GM18511 (cell line): ENCODE results near the gene HELLS.
"Not testable (repeated sequence)": the region's sequence is repeated elsewhere in the genome, so short reads cannot be mapped to it uniquely, and the experiment has no call there.

Source experiments
- ATAC-seq: cut with Tn5 transposase; IDR thresholded peaks from one replicate; pipeline ENCODE4 v1.9.1; 2021; ENCODE audit warnings: mild to moderate bottlenecking, moderate library complexity; ENCODE audit not compliant: unreplicated experiment

The HELLS gene

DNA sequence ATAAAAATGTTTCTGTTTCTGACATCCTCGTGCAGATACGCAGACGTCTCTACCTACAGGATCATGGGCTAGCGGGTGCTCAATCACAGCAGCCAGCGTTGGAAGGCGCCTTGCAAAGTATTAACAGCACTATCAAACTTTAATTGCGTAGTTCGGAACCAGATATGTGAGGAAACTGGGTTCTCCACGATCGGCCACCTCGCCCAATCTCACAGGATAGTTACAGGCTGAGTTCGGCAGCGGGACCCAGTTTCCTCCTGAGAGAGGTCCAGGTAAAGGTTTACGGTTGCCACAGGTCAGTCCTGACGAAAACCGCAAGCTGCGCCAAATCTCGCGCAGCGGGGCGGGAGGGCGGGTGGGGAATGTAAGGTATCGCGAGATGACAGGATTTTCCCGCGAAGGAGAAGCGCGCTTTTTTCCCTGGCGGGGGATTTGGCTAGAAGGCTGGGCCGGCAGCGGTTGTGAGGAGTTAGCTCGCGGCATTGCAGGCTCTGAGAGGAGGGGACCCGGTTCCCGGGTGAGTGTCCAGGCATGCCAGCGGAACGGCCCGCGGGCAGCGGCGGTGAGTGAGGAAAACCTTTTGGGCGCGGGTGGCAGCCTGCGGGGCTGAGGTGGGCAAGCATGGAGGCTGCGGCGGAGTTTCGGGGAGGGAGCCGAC lies at the start of gene HELLS:
Gene HELLS, plus strand, starts transcription at position 398 of the 658 bp plus-strand sequence. Its CDS starts 134 bp downstream, at position 532.
- ATAC-seq = peak; percentile 87

DNA sequence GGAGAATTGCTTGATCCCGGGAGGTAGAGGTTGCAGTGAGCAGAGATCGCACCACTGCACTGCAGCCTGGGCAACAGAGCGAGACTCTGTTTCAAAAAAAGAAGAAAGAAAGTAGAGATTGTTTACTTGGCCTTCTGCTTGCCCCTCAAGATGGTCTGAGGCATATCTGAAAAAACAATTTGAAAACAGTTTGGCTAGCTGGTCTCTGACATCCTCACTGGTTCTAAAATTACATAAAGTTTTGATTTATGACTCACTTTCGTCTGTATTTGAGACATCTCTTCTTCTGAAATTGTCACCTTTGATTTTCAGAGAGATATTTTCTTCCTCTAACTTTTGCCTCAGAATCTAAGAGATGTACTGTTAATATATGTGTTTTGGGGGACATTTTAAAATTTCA lies 49.6 kb upstream of the HELLS start:
- ATAC-seq = no peak

DNA sequence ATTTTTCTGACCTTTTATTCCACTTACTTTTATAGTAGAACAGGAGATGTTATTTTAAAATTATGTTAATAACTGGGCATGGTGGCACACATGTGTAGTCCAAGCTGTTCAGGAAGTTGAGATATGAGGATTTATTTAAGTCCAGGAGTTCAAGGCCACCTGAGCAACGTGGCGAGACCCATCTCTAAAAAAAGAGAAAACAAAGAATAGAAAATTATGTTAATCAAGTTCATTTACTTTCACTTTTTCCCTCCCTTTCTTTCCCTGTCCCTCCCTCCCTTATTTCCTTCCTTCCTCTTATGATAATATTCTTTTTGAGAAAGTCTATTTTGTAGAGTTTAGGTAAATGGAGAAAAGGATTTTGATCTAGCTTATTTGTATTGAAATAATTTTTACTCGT lies 48.9 kb upstream of the HELLS start:
- no peak for ATAC-seq

DNA sequence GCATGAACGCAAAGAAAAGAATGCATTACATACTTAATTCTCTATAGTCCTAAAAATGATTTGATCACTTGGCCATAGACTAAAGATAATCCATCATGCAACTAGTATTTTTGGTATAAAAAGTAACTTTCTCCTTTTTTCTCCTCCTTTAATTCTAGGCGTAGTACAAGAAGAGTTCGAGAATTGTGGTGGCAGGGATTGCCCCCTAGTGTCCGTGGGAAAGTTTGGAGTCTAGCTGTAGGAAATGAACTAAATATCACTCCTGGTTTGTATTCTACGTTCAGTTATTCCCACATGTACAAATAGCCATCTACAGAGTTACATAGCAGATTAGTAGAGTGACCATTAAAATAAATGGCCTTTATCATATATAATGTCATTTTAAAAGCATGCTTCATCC lies 45.5 kb upstream of the HELLS start:
- ATAC-seq = no peak

DNA sequence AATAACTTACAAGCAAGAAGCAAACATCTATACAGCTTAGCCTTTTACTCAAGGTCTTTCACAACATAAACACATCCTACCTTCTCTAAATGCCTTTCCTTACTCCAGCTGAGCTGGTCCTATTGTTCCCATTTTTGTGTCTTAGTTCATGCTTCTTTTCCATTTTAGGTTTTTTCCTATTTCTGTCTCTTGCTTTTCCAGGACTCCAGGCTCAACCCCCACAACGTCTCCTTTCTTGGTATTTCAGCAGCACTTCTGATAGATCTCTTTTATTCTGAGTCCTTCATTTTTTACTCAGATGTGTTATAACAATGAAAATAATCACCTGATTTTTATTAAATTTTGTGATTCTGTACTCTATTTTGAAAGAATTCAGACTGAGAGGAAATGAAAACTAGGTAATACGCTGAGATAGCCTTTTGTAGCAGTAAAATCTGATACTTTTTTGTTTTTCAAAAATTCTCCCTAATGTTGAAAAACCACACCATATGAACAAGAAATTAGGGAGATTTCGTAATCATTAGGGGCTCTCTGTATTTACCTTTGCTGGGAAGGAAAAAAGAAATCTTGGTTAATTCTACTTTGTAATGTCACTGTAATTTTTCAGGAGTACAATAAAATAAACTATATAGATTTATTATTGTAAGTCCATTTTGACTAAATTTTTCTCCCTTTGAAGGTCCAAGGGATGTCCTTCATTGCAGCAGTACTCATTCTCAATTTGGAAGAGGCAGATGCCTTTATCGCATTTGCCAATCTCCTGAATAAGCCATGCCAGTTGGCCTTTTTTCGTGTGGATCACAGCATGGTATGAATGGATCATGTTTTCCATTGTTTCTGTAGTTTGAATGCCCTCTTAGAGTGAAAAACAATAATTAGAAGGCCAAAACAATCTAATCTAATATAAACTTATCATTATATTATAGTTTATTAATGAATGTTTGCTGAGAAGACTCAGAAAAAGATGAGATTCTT lies 24.0 kb upstream of the HELLS start:
- no peak for ATAC-seq

DNA sequence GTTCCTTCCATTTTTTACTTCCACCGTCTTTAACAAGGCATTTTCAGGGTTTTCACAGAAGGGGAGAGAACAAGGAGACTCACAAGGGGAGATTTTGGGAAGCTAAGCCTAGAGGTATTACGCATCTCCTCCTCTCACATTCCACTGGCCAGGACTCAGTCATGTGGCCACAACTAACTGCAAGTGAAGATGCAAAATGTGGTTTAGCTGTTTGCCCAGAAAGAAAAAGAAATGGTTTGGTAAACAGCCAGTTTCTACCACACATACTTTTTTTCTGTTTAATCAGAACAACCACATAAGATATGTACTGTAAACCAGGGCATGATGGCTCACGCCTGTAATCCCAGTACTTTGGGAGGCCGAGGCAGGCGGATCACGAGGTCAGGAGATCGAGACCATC lies 21.4 kb upstream of the HELLS start:
- no peak for ATAC-seq

DNA sequence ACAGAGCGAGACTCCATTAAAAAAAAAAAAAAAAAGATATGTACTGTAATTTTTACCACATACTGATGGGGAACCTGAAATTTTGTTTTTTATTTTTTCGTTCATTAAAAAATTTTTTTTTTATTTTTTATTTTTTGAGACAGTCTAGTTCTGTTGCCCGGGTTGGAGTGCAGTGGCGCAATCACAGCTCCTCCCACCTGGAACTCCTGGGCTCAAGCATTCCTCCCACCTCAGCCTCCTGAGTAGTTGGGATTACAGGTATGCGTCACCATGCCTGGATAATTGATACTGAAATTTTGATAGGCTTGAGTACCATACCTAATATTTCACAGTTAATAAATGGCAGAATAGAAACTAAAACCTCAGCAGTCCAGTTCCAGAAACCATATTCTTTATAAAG lies 20.9 kb upstream of the HELLS start:
- no peak for ATAC-seq

DNA sequence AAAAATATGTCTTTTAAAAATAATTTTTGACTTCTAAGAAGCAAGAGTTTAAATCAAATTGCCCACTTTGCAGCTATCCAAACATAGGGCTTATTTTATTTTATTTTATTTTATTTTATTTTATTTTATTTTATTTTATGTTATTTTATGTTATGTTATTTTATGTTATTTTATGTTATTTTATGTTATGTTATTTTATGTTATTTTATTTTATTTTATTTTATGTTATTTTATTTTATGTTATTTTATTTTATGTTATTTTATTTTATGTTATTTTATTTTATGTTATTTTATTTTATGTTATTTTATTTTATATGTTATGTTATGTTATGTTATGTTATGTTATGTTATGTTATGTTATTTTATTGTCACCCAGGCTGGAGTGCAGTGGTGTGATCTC lies 14.0 kb upstream of the HELLS start:
- ATAC-seq = not testable (repeated sequence)

DNA sequence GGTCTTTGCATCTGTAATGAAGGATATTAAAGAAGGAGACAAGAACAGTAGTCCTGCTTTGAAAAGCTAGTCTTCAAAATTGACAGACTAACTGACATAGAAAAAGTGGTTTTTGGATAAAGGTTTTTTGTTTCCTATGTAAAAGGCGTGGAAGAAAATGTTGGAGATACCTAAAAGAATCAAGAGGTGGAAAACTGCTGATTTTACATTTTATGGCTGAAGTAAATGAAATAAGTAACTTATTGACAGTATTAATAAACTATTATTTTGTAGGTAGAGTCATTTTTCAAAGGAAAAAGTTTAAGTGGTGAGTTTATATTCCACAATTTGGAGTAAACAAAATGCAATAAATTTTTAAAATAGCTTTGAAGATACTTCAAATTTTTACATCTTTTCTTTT lies 12.6 kb upstream of the HELLS start:
- no peak for ATAC-seq

DNA sequence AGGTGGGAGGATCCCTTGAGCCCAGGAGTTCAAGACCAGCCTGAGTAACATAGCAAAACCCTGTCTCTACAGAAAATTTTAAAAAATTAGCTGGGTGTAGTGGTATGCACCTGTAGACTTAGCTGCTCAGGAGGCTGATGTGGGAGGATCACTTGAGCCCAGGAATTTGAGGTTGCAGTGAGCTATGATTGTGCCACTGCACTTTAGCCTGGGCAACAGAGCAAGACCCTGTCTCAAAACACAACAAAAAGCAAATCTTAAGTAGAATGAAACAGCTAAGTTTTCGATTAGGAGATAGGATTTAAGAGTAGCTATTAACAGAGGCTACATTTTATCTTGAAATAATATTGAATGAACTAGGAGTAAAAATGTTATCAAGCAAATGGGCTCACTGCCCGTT lies 3.3 kb upstream of the HELLS start:
- ATAC-seq = not testable (repeated sequence)

DNA sequence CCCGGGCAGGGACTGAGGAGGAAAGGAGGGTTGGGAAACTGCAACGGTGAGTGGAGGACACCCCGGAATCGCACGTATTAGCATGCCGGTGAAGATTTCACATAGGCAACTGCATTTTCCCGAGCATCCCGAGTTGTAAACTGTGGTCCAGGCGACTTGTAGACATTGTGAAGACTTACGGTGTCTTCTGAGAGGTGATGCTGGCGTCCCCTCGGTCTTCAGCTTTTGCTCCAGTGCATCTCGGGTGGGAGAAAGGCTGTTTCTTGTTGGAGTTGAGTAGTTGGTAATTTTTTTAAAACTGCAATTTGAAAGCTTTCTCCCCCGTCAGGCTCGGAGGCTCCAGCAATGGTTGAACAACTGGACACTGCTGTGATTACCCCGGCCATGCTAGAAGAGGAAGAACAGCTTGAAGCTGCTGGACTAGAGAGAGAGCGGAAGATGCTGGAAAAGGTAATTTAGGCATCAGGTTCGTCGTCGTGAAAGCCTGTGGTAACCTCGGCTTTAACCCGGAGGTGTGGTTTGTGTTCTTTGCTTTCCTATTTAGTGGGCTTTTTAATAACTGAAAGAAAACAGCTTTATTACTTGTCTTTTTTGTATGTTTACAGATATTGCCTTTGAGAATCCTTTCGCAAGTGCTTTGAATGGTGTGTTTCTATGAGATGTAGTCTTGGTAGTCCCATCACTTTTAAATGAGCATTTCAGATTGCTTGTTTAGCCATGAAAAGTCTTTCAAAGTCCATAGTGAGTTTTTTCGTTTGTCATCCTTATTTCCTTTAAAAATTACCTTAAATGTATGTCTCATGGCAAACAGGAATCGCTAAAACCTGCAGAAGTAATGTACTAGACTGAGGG lies 687 bp downstream of the HELLS start:
- ATAC-seq = peak; percentile 17

DNA sequence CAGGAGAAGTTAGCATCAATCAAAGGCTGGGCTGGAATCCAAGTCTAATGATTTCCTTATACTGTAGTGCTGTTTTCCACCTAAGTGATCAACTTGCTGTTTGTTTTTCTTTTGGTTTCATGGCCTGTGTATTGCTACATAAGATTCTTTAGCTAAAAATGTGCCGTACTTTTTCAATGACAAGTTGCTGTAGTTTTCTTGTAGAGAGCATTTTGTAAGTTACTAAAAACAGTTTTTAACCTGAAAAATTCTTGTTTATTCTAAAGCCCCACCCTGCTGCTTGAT lies 1.3 kb downstream of the HELLS start:
- ATAC-seq = no peak

DNA sequence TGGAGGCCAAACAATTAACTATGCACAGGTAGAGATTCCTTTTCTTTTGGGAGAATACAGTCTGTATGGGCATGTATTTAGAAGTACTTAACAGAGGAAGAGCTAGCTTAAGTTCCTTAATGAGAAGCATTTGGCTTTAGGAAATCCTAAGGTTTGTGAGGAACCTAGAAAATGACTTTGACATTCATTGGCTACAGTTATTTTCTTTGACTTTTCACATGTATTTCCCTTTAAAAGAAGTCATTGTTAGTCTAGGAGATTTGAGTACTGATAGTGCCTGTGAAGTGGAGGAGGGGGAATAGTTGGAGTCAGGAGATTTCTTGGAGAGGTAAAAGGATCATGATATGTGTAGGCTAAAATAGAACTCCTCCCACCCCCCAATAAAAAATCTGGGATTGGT lies 3.6 kb downstream of the HELLS start:
- no peak for ATAC-seq

DNA sequence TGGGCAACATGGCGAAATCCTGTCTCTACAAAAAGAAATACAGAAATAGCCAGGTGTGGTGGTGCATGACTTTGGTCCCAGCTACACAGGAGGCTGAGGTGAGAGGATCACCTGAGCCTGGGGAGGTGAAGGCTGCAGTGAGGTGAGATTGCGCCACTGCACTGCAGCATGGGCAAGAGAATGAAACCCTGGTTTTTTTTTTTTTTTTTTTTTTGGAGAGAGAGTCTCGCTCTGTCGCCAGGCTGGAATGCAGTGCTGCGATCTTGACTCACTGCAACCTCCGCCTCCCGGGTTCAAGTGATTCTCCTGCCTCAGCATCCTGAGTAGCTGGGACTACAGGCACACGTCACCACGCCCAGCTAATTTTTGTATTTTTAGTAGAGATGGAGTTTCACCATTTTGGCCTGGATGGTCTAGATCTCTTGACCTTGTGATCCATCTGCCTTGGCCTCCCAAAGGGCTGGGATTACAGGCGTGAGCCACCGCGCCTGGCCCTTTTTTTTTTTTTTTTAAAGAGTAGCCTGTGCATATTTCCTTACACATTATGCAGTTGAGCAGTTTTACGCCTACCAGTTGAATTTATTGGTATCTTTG lies 22.2 kb downstream of the HELLS start:
- not testable (repeated sequence) for ATAC-seq

DNA sequence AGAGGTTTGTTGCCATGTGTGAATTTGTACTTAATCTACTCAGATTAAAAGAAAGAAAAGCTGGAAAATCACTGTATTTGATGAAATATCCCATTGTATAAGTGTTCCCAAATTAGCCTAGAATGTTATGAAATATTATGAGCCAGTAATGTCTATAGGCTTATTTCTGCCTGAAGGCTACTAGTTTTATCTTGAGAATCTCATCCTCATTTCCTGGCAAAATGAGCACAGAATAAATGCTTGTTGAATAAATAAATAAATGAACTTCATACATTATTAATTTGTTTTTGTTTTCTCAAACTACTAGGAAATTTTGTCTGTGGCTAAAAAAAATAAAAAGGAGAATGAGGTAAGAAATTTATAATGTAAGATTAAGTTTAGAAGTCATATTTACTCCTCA lies 25.5 kb downstream of the HELLS start:
- ATAC-seq = no peak

DNA sequence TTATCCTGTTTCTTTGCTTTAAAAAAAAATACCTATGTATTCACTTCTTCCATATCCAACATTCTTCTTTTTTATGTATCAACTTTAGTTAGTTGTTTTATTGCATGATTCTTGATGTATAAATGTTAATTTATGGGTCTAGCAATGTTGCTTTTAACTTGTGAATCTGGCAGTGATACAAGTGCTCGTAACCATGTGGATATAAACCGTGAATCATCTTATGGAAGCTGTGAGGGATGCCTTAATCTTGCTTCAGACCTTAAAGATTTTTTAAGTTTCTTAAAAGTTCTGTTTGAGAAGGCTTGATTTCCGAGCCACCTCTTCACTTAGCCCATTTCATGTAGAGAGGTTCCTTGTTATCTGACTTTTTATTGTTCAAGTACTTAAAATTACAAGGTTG lies 25.9 kb downstream of the HELLS start:
- no peak for ATAC-seq

DNA sequence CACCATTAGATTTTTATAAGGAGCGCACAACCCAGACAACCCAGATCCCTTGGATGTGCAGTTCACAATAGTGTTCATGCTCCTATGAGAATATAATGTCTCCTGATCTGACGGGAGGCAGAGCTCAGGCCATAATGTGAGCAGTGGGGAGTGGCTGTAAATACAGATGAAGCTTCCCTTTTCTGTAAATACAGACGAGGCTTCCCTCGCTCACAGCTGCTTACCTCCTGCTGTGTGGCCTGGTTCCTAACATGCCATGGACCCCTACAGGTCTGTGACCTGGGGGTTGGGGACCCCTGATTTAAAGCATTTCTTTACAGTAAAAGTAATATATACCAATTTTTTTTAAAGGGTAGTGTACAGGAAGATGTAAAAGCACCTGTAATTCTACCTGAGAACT lies 33.2 kb downstream of the HELLS start:
- no peak for ATAC-seq

DNA sequence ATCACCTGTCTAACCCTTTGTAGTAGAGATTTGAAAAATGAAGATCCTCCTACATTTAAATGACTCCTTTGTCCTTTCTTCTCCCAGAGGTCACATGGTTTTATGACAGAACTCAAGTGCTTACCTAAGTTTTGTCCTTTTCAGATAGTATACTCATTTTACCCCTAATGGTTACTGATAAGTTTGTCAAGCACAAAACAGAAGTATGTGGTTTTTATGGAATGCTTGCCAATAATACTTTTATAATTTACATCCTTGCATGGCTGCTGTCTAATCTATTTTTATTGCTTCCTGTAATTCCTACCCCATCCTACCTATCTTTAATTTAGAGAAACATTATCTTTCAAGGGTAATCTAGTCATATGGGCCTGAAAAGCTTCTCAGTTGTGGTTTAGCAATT lies 37.5 kb downstream of the HELLS start:
- no peak for ATAC-seq

DNA sequence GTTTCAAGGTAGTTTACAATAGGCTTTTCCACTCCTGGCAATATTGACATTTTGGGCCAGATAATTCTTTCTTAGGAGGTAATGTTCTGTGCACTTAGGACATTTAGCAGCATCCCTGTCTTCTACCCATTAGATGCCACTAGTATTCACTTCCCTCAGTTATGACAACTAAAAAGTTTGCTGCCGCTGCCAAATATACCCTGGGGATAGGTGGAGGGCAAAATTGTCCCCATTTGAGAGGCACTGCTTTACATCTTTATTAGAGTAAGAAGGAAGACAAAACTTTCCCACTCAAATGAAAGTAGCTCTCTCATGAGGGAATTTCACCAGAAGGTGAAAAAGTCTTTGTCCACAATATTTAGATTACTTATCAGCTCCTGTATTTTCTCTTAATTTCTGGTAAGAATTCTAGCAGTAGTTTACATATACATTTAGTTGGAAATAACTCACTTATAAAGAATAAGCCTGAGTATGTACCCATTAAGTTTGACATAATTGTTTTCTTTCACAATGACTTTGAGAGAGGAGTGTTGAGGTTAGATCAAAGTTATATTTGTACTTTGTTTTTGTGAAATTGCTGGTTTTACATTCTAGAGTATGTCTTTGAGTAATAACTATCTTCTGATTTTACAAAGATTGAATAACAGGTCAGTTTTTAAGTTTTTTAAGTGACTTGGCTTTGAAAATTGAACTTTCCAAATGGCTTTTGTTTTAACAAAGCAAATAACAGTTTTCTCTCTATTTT lies 46.0 kb downstream of the HELLS start:
- peak; percentile 86 for ATAC-seq

DNA sequence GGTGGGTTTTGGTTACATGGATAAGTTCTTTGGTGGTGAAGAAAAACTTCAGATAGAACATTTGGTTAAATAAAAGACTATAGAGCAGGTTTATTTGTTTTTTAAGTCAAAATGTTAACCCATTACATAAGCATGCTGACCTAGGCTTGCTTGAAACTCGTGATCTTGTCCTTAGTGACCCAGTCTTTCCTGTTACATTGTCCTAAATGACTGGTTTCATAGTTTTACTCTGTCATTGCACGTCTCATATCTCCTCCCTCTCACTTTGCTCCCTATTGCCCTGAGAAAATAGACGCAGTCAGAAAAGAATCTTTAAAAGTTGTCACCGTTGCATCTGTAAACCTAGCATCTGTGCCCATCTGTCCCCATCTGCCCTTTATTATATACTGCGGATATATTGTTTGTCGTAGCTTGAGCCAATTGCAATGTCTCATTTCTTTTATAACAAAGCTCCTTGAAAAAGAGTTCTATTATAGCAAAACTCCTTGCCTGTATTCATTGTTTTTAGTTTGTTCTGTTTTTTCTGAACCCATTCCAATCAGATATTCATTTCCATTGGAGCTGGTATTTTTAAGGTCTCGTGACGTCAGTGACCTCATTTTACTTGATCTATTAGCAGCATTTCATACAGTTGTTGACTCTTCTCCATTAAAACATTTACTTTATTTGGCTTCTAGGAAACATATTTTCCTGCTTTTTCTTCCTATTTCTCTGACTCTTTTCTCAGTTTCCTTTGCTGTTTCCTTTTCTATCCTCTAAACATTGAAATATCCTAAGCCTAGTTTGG lies 57.3 kb downstream of the HELLS start:
- ATAC-seq = no peak
